GM21737 (cell line): ENCODE results near the gene SLC39A6.
"Not testable (repeated sequence)": the region's sequence is repeated elsewhere in the genome, so short reads cannot be mapped to it uniquely, and the experiment has no call there.

Source experiments
- ATAC-seq: cut with Tn5 transposase; IDR thresholded peaks from one replicate; pipeline ENCODE4 v1.9.1; 2021; ENCODE audit warnings: mild to moderate bottlenecking, moderate library complexity; ENCODE audit not compliant: unreplicated experiment

SLC39A6 gene

DNA sequence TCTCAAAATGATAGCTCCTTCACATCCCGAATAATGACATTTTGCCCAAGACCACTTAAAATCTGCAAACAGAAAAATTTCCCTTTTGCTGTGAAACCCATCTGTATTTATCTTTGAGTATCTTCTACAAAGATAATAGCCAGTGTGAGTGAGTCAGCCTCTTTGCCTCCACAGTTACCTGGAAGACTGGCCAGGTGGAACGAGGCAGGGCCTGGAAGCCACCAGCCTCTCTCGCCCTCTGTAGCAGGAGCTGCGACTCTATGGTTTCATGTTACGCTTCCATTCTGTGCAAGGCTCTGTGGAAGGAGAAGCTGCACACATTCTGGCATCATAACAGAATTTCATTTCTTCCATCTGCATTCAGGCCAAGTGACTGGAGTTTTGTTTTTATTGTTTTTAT lies 10.1 kb upstream of the SLC39A6 start:
- ATAC-seq: no peak

DNA sequence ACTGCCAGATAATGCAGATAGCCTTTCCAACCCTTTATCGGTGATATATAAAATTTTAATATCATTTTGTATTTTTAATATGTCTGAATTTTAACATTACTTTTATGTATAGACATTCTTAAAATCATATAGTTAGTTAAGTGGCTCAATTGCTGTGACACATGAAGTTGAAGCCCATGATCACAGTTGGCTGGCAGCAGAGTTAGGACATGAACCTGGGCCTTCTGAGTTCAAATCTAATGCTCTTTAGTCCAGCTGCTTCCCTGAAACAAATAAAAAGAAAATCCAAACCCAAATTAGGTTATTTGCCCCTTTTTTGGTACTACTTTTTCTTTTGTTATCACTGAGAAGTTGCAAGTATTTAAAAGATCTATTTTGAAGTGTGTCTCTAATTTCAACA lies 6.1 kb upstream of the SLC39A6 start:
- no peak for ATAC-seq

DNA sequence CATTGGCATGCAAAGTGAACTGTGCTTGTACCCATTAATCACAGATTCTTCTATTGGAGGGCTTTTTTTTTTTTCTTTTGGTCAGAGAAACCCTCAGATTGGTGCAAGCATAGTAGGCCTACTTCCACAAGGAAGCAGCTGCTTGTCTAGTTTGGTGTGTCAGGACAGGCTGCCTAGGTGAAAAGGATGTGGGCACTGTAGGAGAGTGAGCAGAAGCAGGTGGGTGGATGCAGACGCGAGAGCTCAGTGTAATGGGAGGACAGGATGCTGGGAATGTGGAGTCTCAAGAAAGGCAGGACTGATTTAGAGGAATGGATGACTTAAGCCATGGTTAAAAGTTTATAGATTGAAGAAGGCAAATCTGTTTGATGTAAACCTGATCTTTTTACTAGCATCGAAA lies 3.6 kb upstream of the SLC39A6 start:
- no peak for ATAC-seq

DNA sequence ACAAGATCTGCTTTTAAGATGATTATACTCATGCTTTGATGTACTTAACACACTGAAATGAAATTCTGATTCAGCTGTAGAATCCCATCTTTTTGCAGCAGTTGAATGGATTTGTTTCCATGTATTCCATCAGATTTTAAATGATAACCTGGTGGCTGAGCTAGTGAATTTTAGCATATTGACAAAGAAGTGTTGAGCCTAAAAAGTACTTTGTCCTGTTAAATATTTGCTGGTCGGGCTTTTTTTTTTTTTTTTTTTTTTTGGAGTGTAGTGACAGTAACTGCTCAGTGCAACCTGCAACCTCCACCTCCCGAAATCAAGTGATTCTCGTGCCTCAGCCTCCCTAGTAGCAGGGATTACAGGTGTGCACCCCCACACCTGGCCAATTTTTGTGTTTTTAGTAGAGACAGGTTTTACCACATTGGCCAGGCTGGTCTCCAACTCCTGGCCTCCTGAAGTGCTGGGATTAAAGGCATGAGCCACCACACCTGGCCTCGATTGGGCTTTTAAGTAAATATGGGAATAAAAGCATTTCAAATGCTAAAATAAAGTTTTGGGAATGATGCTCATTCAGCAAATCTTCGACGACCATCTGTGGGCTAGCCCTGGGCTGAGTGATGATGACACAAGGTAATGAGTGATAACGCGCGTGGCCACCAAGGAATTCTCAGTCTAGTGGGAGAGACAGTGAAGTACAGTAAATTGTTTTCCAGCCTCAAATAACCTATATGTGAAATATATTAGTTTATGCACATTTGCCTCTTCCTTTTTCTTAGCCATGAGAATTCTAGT lies 2.7 kb upstream of the SLC39A6 start:
- no peak for ATAC-seq

DNA sequence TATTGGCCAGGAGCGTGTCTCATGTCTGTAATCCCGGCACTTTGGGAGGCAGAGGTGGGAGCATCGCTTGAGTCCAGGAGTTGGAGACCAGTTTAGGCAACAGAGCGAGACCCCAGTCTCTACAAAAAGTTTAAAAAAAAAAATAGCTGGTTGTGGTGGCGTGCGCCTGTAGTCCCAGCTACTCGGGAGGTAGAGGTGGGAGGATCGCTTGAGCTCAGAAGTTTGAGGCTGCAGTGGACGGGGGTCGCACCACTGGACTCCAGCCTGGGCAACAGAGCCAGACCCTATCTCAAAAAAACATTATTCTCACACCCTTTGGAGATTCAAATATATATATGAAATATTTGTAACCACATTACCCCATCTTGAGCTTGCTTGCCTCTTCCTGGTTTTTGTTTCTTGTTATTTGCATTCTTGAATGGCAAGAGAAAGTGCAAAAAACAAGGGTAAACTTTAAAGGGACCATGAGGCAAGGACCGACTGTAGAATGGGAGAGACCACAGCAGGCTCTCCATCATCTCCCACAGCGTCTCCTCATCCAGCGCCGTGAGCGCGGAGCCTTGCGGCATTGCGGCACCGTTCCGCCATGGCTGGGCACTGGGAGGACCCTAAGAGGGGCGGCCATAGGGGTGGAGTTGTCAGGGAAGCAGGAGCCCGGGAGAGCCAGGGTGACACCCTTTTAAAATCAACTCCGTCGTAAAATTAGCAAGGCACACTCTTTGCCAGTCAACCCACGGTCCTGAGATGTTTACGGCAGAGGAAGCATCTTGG lies 1.9 kb upstream of the SLC39A6 start:
- no peak for ATAC-seq

DNA sequence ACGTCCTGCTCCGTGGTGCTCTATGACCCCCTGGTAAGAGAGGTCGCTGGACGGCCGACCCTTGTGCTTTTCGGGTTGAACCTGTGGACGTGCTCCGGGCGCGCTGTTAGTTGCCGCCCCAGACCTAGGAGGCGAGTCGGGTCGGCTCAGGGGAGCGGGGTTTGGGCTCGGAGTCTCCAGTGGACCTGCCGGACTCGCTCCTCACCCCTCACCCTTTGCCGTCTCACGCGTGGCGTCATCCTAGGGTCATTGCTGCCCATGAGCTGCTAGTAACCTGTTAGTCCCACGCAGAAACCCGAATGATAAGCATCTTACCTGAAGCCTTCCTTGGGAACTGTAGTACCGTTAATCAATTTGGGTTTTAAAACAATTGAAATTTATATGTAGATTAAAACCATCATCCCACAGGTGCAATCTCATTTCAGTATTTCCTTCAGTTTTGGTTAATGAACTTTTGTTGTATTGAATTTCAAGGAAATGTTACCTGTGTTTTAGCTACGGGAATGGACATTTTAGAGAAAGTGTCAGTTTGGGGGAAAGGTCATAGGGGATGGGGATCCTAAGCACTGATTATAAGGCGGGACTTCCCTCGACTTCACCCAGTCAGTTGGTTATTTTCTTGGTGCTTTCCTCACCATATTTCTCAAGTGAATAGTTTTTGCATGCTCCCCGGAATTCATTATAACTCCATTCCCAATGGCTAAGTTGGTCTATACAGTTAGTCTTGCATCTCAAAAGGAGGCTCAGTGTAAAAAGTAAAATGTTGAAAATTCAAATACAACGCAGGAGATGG lies 1.1 kb upstream of the SLC39A6 start:
- ATAC-seq: peak; percentile 14

DNA sequence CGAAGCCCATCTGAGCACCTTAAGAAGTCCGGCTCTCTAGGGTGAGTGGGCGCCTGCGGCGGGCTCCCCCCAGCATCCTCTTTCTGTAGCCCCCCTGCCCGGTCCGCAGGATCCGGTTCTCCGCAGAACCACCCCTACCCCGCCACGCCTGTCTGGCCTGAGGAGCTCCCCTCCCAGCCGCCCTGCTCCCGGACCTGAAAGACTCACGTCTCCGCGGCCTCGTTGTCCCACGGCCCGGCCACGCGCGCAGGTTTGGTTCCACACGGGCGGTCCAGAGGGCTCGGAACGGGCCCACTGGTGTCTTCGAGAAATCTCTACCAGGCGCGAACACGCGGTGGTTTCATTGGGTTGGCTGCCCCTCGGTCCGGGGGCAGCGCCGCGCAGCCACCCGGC lies 237 bp downstream of the SLC39A6 start:
- ATAC-seq: peak; percentile 27

DNA sequence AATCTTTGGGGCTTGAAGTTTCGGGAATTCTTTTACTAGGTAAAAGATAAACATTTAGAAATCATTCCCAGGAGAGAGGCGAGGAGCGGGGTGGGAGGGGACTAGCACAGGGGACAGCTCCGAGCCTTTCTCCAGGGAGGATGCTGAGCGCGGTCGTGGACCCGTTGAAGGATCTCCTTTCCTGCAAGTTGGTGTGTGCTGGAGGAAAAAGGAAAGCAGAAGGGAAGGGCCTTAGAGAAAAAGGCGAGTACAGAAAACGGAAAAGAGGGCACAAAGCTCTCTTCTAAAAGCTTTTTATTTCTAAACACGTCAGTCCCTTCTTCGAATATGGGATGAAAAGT lies 640 bp downstream of the SLC39A6 start:
- no peak for ATAC-seq

DNA sequence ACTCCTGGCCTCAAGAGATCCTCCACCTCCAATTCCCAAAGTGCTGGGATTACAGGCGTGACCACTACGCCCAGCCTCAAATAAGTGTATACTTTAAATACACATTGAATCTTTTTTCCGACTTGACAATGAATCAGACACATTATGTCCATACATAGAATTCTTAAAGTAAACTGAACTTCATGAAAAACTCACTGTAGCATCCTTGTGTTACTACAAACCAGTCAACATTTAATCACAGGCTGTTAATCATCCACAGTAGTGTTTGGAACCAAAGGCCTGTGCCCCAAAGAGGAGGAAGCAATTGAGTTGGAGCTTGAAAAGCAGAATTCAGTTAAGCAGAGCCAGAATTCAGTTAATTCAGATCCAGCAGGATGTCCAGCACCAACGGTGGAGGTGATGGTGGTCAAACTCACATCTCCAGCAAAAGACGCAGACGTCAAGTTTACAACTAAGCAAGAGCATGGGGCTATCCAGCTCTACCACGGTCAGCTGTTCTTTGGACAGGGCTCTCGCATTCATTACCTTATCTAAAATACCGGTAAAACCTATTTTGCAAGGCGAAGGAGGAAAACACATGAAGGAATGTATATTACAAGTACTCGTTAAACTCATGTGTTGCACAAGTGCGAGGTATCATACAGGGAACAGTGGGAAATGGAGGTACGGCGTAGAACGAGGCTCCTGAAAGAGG lies 1.2 kb downstream of the SLC39A6 start:
- ATAC-seq: no peak

DNA sequence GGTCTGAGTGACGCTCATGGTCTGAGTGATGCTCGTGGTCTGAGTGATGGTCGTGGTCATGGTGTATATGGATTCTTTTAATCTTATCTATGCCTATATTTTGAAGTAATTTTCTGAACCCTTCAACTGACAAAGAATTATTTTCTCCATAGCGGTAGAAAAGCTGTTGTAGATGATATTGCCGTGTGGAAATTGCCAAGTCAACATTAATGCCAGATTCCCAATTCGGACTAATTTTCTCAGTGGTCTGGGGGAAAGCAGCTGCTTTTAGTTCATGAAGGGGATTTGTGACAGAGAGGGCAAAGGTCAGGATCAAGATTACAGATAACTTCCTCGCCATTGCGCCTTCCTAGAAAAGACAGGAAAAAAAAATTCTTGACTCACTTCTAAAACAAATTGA lies 2.5 kb downstream of the SLC39A6 start:
- ATAC-seq: no peak

DNA sequence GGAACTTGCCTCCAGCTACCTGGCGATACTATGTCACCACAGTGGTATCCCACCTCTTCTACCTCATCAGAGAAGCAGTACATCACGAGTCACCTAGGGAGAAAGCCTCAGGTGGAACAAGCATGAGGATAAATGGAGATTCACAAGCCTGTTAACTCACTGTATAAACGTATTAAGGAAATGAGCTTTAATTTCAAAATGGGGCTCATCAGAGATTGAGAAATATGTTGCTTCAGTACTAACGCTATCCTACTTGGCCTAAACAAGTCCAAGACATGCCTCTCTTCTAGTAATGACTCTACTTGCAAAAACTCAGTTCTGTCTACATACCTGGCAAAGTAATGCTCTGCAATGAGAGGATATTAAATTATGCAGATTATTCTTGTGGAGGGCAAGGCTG lies 4.3 kb downstream of the SLC39A6 start:
- ATAC-seq: no peak

DNA sequence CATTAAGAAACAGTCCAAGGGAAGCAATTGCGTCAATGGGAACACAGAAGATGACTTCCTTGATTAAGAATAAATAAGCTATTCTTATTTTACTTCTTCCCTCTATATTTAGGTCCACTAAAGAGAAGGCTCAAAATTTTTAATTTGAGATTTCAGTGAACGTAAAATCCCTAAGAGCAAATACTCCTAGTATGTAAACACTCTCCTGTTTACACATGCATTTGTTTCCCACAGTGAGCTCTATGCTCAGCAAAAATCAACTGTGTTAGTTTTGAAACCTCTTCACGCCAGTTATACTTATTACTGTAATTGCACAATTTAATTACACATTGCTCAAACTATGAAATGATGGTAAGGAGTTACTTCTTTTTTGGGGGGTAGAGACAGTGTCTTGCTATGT lies 8.8 kb downstream of the SLC39A6 start:
- no peak for ATAC-seq

DNA sequence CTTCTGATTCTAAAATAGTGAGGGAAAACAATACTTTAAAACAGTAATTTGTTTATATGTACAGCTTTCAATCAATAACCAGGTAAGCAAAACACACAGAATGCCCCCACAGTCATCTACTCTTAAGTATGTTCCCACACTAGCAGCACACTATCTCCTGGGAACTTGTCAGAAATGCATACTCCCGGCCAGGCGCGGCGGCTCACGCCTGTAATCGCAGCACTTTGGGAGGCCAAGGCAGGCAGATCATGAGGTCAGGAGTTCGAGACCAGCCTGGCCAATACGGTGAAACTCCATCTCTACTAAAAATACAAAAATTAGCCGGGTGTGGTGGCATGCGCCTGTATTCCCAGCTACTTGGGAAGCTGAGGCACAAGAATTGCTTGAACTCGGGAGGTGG lies 12.4 kb downstream of the SLC39A6 start:
- ATAC-seq: not testable (repeated sequence)

DNA sequence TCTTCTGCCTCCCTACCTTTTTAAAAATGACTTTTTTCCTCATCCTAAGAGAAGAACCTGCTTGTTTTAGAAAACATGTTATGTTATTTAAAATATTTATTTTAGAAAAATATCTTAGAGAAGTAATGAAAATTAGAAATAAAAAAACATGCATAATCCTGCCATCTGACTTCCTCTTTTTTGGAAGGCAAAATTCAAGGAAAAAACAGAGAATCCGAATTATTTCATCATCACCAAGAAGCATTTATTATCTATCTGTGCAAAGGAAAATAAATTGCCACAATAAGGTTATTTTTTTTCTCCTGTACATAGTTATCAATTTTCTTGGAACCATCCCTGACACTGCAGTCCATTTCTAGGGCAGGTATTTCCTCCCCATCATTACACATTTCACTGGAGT lies 14.4 kb downstream of the SLC39A6 start:
- no peak for ATAC-seq

DNA sequence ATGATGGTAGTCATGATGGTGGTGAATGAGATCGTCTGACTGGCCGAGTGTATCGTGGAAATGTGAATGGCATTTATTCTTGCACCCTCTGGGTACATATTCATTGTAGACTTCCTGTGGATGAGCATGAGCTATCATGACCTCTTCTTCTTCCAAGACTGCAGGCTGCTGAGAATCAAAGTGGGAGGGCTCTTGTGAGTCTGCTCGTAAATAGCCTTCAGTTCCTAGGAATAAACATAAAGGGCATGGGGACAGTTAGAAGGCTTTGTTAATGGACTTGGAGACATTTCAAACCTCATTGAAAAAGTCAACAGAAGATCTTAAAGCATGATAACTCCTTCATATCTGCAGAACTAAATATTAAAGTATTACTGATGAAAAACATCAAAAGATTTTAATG lies 14.9 kb downstream of the SLC39A6 start:
- no peak for ATAC-seq

DNA sequence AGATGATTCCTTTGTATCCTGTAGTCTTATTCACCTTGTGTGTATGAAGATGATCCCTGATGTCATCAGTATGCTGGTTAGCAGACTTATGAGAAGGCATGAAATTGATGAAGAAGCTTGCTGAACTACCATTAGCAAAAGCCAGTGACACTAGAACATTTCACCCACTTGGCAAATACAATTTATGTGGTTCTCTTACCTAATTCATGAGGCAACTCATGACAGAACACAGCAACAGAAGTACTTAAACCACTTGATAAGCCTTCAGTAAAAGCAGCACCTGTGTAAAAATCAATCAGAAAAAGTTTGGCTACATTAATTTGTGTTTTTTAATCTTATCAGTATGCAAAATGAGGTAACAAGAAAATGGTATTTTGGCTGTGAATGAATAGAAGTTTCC lies 16.8 kb downstream of the SLC39A6 start:
- ATAC-seq: no peak

DNA sequence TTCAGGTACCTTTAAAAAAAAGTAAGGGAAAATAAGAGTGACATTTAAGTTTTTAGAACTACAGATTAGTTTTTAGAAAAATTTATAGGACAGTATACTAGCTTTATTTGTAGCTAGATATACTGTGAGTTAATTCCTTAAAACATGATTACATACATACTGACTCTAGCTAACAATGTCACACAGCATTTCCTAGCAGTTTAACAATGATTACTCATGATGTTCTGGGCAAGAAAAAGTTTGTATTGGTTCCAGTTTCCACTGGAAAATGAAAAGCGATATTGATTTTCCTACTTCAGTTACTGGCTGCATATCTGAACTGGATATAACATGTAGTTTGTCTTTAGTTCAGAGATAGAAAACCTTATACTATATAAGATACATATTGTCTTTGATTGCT lies 19.4 kb downstream of the SLC39A6 start:
- ATAC-seq: no peak

DNA sequence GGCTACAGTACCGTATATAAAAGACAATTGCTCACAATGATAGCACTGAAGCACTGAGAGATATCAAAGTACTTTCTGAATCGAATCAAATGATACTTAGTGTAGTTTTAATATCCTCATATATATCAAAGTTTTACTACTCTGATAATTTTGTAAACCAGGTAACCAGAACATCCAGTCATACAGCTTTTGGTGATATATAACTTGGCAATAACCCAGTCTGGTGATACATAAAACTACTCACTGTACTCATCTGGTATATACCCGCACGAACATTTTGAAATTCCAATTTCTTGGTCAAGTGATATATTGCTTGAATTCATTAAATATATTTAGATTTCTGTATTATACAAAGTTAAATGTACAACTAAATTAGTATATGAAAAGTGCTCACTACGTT lies 20.5 kb downstream of the SLC39A6 start:
- ATAC-seq: no peak

DNA sequence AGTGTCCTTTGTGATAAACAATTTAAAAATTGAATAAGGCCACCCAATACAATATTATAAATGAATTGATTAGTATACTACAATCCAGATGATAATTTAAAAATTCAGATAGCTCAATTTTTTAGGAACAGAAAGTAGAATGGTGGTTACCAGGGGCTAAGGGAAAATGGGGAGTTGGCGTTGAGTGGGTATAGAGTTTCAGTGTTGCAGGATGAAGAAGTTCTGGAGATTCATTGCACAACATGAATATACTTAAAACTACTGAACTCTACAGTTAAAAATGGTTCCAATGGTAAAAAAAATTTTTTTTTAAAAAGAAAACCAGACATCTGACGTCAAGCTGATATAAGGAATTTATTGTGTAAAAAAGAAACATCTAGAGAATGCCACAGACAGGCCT lies 20.9 kb downstream of the SLC39A6 start:
- ATAC-seq: no peak

DNA sequence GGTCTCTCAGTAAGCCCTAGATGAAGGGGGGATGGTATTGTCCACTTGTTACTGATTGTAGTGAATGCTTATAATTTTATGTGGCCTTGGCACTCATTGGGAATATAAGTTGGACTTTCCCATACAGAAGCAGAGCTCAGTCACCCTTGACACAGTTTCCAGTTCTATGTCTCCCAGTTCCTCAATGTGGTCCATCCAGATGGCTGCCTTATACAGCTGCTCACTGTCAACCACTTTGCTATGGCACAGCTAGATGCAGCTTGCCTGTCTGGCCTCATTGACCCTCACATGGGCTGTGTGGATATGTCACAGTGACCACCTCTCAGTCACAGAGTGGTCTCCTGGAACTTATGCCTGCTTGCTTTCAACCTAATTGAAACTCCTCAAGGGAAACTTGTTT lies 21.7 kb downstream of the SLC39A6 start:
- no peak for ATAC-seq

DNA sequence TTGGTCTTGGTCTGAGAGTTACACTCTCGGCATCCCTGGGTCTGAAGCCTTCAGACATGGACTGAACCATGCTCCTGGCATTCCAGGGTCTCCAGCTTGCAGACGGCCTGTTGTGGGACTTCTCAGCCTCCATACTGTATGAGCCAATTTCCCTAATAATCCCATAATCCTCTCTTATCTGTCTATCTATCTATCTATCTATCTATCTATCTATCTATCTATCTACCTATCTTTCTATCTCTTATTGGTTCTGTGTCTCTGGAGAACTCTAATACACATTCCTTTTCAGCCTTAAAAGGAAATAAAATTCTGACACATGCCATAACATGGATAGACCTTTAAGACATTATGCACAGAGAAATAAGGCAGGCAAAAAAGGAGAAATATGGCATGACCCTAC lies 24.4 kb downstream of the SLC39A6 start:
- no peak for ATAC-seq
